IPS-20b (cell line): ENCODE measurements around the gene NTNG1.
"Not testable (repeated sequence)": the region's sequence is repeated elsewhere in the genome, so short reads cannot be mapped to it uniquely, and the experiment has no call there.

Source experiments
- H3K27ac ChIP-seq: one replicate; pipeline ENCODE4 v1.5.1; 2013; ENCODE audit warnings: low read length
- H3K27me3 ChIP-seq: 2 replicates; pipeline ENCODE4 v1.6.1; 2013; ENCODE audit warnings: mild to moderate bottlenecking, low read length, inconsistent platforms; ENCODE audit not compliant: insufficient read depth
- H3K36me3 ChIP-seq: 2 replicates; pipeline ENCODE4 v1.6.1; 2013; ENCODE audit warnings: low read depth, mild to moderate bottlenecking, inconsistent platforms, low read length, moderate library complexity; ENCODE audit not compliant: insufficient read depth
- H3K4me1 ChIP-seq: 2 replicates; pipeline ENCODE4 v1.6.1; 2013; ENCODE audit warnings: mild to moderate bottlenecking, control low read depth, inconsistent platforms, low read length, moderate library complexity; ENCODE audit not compliant: insufficient read depth
- H3K4me3 ChIP-seq: 2 replicates; pipeline ENCODE4 v1.5.1; 2013; ENCODE audit warnings: mild to moderate bottlenecking, low read length, inconsistent platforms
- H3K9ac ChIP-seq: 2 replicates; pipeline ENCODE4 v1.6.1; 2013; ENCODE audit warnings: low read depth, mild to moderate bottlenecking, inconsistent platforms, low read length, moderate library complexity
- H3K9me3 ChIP-seq: 2 replicates; pipeline ENCODE4 v1.6.1; 2013; ENCODE audit warnings: mild to moderate bottlenecking, low read depth, low read length, inconsistent platforms; ENCODE audit not compliant: insufficient read depth

NTNG1 gene

DNA sequence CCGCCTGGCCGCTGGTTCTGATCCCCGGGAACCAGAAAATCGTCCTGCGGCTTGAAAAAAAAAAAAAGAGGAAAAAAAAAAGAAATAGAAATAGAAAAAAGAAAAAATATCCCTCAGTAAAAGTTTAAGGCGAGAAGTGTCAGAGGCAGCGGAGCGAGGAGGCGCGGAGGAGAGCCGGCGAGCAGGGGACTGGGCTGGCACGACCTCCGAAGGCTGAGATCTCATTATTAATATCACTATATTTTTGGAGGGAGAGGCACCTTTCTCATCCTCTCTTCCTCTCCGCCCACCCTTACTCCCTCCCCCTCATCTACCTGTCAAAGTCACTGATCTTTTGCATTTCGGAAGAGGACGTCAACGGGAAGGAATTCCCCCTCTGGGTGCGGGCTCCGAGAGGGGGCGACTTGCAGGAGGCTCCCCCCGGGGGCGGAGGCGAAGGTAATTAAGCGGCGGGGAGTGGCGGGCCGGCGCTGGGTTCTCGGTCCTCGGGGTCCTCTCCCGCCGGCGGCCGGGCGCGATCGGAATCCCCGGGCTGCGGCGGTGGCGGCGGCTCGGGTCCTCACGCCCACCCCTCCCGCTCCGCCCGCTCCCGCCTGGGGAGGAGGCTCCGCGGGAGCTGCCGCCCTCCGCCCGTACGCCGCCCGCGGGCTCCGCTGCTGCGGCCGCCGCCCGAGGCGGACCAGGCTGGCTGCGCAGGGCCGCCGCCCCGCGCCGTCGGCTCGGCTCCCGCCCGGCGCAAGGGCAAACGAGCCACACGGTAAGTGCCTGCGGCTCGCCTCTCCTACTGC, at the start of gene NTNG1:
Gene NTNG1 (plus strand): TSS at position 337 of the 788 bp plus-strand sequence.
- Histone ChIP-seq H3K36me3 (no peaks in the 10 kb centered on the region), H3K9me3 (no peaks in the 10 kb centered on the region), H3K27ac (no peak within 1 kb of the TSS), H3K4me1 (peaks cover 11% of the 10 kb centered on the region; the same call in 1 of the 2 replicates), H3K9ac (peak within 1 kb of the TSS; percentile 63; the same call in 1 of the 2 replicates), H3K4me3 (peak within 1 kb of the TSS; percentile 85), H3K27me3 (peaks cover 25% of the 10 kb centered on the region)

GRCh38 chr1:107091418-107091817, 49.4 kb upstream of the NTNG1 start:
- H3K27me3 ChIP-seq = no peaks in the 10 kb centered on the region
- H3K9ac ChIP-seq = no peak overlapping the region
- H3K9me3 ChIP-seq = no peaks in the 10 kb centered on the region

DNA sequence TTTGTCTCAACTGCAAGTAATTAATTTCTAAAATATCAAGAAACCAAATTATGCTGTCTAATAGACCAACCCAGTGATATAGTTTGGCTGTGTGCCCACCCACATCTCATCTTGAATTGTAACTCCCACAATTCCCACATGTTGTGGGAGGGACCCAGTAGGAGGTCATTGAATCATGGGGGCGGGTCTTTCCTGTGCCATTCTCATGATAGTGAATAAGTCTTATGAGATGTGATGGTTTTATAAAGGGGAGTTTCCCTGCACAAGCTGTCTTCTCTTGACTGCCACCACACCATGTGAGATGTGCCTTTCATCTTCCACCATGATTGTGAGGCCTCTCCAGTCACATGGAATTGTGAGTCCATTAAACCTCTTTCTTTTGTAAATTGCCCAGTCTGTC, 47.4 kb upstream of the NTNG1 start:
- not testable (repeated sequence) for H3K27me3 ChIP-seq, H3K4me3 ChIP-seq, H3K9me3 ChIP-seq, H3K27ac ChIP-seq, H3K9ac ChIP-seq, H3K4me1 ChIP-seq, H3K36me3 ChIP-seq

More at GRCh38 chr1:107091418-107091817, 49.4 kb upstream of the NTNG1 start:
- no peak overlapping the region for H3K4me3 ChIP-seq
- no peaks in the 10 kb centered on the region for H3K36me3 ChIP-seq
- H3K4me1 ChIP-seq = no peaks in the 10 kb centered on the region
- no peak overlapping the region for H3K27ac ChIP-seq

GRCh38 chr1:107095647-107096046, 45.2 kb upstream of the NTNG1 start:
- Histone ChIP-seq H3K36me3 (no peaks in the 10 kb centered on the region), H3K9me3 (no peaks in the 10 kb centered on the region)

DNA sequence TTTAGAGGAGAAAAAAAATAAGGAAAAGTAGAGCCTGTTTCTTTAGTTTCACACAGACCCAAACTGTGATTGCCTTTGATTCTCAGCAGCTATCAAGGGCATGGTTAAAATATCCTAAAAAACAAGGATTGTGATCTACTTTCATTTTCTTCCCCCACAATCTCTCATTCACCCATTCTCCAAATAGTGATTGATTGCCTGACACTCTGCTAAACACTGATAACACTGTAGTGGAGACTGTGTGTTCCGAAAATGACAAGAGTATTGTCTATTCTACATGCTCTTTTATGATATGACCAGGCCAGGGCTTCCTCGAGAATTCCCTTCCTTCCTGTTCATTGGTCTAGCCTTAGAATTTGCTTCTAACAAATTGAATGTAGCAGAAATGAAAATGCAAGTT, 44.1 kb upstream of the NTNG1 start:
- no peaks in the 10 kb centered on the region for H3K9me3 ChIP-seq
- H3K27me3 ChIP-seq = no peaks in the 10 kb centered on the region
- H3K4me3 ChIP-seq = no peak overlapping the region
- no peak overlapping the region for H3K9ac ChIP-seq
- H3K4me1 ChIP-seq = no peaks in the 10 kb centered on the region
- no peaks in the 10 kb centered on the region for H3K36me3 ChIP-seq
- no peak overlapping the region for H3K27ac ChIP-seq

More at GRCh38 chr1:107095647-107096046, 45.2 kb upstream of the NTNG1 start:
- no peak overlapping the region for H3K9ac ChIP-seq
- H3K4me3 ChIP-seq = no peak overlapping the region
- no peak overlapping the region for H3K27ac ChIP-seq
- no peaks in the 10 kb centered on the region for H3K27me3 ChIP-seq
- no peaks in the 10 kb centered on the region for H3K4me1 ChIP-seq

DNA sequence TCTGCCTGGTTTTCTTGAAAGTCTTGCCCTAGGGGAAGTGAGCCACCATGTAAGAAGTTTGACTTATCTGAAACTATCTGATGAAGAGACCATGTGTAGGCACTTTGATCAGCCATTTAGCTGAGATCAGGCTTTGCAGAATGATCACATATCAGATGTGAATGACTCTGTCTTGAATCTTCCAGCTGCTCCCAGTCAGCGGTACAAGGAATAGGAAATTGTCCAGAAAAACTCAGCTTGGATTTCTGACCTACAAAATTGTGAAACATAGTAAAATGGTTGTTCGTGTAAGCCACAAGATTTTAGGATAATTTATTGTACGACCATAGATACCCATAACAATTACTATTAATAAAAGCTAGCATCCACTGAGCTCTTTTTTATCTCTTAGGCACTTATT, 41.9 kb upstream of the NTNG1 start:
- Histone ChIP-seq H3K36me3 (no peaks in the 10 kb centered on the region), H3K27ac (no peak overlapping the region), H3K4me3 (no peak overlapping the region), H3K9ac (no peak overlapping the region), H3K4me1 (no peaks in the 10 kb centered on the region), H3K27me3 (no peaks in the 10 kb centered on the region), H3K9me3 (no peaks in the 10 kb centered on the region)

GRCh38 chr1:107100331-107100984, 40.4 kb upstream of the NTNG1 start:
- H3K4me1 ChIP-seq = no peaks in the 10 kb centered on the region
- no peak overlapping the region for H3K4me3 ChIP-seq
- H3K9me3 ChIP-seq = no peaks in the 10 kb centered on the region
- H3K27ac ChIP-seq = no peak overlapping the region
- no peaks in the 10 kb centered on the region for H3K27me3 ChIP-seq
- H3K9ac ChIP-seq = no peak overlapping the region
- no peaks in the 10 kb centered on the region for H3K36me3 ChIP-seq

GRCh38 chr1:107105914-107106313, 34.9 kb upstream of the NTNG1 start:
- Histone ChIP-seq H3K9me3 (no peaks in the 10 kb centered on the region), H3K27ac (no peak overlapping the region), H3K4me3 (no peak overlapping the region), H3K27me3 (no peaks in the 10 kb centered on the region), H3K36me3 (no peaks in the 10 kb centered on the region), H3K9ac (no peak overlapping the region), H3K4me1 (peaks cover 12% of the 10 kb centered on the region; the same call in 1 of the 2 replicates)

DNA sequence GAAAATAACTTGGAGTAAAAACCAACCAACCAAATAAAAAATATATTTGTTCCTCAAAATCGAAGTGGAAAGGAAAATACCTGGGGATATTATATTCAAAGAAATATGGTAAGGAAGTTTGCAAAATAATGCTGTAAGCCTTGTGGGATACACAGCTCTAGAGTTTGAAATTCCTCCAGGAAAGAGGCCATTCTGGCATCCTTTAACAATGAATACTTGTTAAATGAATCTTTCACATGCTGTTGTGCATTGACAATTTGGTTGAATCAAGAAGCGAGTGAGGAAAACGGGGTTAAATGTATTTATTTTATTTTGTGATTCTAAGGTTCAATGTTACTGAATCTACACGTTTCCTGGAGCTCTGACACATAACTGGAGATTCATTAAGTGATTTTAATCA, 30.5 kb upstream of the NTNG1 start:
- Histone ChIP-seq H3K4me3 (no peak overlapping the region), H3K9ac (no peak overlapping the region)

GRCh38 chr1:107116306-107116790, 24.5 kb upstream of the NTNG1 start:
- Histone ChIP-seq H3K4me1 (no peaks in the 10 kb centered on the region), H3K36me3 (no peaks in the 10 kb centered on the region), H3K27ac (no peak overlapping the region), H3K4me3 (no peak overlapping the region), H3K27me3 (no peaks in the 10 kb centered on the region), H3K9ac (no peak overlapping the region), H3K9me3 (no peaks in the 10 kb centered on the region)

More for the DNA sequence above, 30.5 kb upstream of the NTNG1 start:
- Histone ChIP-seq H3K9me3 (no peaks in the 10 kb centered on the region), H3K4me1 (peaks cover 12% of the 10 kb centered on the region; the same call in 1 of the 2 replicates), H3K27me3 (no peaks in the 10 kb centered on the region), H3K27ac (no peak overlapping the region), H3K36me3 (no peaks in the 10 kb centered on the region)

GRCh38 chr1:107122225-107122624, 18.6 kb upstream of the NTNG1 start:
- no peaks in the 10 kb centered on the region for H3K36me3 ChIP-seq
- no peaks in the 10 kb centered on the region for H3K9me3 ChIP-seq
- H3K4me3 ChIP-seq = no peak overlapping the region
- no peaks in the 10 kb centered on the region for H3K4me1 ChIP-seq
- no peak overlapping the region for H3K27ac ChIP-seq
- H3K9ac ChIP-seq = no peak overlapping the region
- no peaks in the 10 kb centered on the region for H3K27me3 ChIP-seq

- Histone ChIP-seq H3K27me3 (no peaks in the 10 kb centered on the region), H3K9ac (no peak overlapping the region), H3K4me3 (no peak overlapping the region), H3K36me3 (no peaks in the 10 kb centered on the region), H3K9me3 (no peaks in the 10 kb centered on the region), H3K27ac (no peak overlapping the region), H3K4me1 (no peaks in the 10 kb centered on the region)
Observed at GRCh38 chr1:107123741-107124140, 17.1 kb upstream of the NTNG1 start.
